ENCODE data around the gene SERPINA3.

SERPINA3 gene

DNA sequence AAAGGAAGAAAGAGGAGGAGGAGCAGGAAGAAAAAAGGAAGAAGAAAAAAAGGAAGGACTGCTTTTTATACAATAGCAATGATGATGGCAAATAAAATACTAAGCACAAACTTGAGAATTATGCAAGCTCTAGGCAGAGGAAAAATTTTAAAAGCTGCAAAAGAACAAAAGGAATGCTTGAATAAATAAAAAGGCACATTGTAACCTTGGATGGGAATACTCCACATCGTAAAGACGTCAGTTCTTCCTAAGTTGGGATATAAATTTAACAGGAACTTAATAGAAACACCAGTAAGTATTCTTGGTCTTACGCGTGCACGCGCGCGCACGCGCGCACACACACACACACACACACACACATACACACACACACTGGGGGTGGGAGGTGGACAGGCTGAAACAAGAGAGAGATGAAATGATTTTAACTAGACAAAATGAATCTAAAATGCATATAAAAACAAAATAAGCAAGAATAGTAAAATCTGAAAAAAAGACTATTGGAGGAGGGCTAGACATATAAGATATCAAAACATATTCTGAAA is 43.0 kb downstream of the SERPINA3 start:
- DNase-seq (ENCODE audit: low read depth): no peak

DNA sequence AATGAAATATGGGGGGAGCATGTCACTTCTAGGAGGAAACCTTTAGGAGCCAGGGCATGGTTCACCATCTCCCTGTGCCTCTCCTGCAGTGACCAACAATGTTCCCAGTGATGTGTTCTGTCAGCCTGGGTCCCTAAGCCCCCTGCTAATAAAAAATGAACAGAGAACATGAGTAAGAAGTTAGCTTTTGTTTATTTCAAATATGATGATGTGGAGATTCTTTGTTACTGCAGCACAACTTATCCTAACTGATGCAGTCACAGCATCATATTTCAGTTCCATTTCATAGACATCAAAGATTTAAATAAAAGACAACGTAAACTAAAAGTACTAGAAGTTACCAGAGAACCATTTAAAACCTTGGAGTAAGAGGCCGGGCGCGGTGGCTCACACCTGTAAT is 43.9 kb downstream of the SERPINA3 start:
- no peak for DNase-seq (ENCODE audit: low read depth)

DNA sequence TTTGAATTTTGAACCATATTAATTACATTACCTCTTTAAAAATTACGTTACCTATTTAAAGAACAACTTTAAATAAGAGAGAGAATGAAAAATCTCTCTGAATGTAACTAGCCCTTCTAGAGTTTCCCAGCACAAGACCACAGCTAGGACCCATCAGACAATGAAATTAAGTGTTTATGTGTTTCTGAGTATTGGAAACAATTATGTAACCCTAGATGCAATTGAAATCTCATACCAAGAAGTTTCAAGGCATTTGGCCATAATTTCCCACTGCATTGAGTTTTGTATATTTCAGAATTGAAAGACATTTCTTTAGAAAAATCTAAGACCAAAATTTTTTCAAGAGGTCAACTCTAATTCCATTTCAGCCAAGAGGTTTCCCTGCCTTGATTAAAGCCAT is 47.1 kb downstream of the SERPINA3 start:
- DNase-seq (ENCODE audit: low read depth): no peak

DNA sequence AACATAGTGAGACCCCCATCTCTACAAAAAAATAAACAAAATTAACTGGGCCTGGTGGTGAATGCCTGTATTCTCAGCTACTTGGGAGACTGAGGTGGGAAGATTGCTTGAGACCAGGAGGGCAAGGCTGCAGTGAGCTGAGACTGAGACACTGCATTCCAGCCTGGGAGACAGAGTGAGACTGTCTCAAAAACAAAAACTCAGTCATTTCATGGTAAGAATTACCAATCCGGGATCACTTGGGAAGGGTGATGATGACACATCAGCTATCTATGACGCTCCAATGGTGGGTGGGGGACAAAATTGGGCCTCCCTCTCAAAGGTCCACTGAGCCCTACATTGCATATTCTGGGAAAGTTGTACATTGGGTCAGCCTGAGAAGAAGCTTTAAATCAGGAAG is 47.7 kb downstream of the SERPINA3 start:
- no peak for DNase-seq (ENCODE audit: low read depth)

DNA sequence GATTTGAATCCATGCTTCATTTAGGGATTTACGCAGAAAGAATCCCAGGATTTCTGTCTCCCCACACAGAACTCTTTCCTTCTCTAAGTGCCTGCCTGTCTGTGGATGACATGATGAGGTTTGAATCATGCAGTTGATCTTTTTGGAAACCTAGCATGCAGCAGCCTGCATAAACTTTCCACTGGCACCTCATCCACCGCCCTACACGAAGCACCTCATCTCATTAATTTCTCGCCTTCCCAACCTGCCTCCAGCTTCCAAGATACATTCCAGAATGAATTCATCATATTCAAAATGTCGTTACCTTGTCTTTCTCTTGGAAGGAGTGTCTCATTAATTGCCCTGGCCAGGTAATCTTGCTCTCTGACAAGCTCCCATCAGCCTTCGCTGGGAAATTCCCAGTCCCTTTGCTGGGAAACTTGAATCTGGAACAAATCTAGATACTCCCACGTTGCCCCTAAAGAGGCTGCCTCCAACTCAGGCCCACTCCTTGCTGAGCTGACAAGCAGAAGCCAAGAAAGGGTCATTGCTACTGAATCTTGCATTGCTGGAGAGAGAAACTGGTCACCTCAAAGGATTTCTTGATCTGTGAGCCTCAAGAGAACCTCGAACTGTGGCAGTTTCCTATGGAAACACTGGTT is 48.2 kb downstream of the SERPINA3 start:
- no peak for DNase-seq (ENCODE audit: low read depth)

DNA sequence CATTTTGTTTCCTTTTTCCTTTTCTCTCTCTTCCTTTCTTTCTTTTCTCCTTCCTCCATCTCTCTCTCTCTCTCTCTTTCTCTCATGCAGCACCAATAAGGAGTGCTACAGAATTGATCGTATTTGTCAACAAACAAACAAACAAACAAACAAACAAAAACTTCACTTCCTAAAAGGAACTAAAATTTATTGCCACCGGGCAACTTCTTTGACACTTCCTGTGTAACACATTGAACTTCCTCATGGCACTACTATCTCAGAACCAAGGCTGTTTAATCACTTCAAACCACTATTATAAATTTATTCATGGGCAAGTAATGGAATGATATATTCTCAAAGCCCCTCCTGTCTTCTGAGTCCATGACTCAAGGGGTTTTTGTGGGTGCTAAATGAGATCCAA is 51.3 kb downstream of the SERPINA3 start:
- DNase-seq (ENCODE audit: low read depth): no peak

DNA sequence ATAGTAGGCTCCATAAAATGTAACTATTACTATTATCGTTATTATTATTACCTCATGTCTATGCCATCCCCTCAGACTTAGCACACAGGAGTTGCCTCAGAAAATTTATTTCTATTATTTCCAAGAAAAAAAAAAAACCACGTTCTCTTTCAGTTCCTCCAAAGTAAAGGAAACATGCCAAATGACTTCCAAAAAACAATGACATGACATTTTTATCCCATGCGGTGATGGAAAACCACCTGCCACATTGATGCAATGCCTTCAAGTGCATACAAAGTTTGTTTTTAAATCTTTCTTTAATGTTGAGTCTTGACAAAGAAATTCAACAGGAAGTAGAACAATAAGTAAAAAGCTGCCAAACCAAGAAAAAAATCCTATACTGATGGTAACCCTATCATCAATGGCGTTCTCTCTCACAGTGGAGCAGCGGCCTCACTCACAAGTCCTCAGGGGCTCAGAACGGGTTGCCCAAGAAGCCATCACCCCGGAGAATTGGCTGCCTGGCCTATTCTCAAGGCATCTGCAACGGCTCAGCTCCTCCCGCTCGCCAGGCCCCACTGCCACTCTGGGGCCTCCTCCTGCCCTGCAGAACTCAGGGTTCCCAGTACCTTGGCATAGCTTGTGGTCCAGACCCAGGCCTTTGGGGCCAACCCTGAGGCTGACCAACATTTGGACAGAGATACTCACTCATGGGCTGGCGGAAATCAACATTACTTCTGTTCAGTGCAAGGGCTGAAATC is 51.9 kb downstream of the SERPINA3 start:
- DNase-seq (ENCODE audit: low read depth): no peak

DNA sequence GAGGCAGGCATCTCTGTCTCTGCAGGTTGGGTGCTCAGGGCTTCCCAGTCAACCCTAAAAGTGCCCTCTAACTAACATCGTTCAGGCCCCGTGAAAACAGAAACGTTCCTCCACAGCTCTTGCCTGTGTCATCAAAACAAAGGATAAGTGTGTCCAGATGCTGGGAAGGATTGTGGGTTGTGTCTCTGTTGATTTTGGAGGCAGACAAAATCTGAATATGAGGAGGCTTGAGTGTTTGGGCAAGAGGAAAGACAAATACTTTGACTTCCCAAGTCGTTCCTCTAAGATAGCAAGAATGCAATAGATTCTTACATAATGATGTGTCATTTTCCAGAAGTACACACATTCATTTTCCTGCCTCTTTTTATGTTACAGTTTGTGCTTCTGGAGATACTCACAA is 52.9 kb downstream of the SERPINA3 start:
- DNase-seq (ENCODE audit: low read depth): peak; percentile 96

DNA sequence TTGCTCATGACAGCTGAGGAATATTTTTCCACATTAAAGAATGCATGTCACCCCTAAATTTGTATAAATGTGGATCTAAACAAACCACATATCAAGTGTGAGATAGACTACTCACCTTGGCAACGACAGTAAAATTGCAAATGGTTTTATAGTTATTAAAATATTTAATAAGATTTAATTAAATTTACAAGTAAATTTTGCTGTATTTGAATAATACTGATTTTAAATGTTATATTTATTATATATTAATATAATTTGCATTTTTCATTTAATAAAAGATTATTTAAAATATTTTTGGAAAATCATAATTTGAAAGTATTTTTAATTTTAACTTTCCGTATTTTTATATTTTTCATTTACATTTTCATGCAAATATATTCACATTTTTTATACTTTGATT is 53.4 kb downstream of the SERPINA3 start:
- DNase-seq (ENCODE audit: low read depth): no peak

DNA sequence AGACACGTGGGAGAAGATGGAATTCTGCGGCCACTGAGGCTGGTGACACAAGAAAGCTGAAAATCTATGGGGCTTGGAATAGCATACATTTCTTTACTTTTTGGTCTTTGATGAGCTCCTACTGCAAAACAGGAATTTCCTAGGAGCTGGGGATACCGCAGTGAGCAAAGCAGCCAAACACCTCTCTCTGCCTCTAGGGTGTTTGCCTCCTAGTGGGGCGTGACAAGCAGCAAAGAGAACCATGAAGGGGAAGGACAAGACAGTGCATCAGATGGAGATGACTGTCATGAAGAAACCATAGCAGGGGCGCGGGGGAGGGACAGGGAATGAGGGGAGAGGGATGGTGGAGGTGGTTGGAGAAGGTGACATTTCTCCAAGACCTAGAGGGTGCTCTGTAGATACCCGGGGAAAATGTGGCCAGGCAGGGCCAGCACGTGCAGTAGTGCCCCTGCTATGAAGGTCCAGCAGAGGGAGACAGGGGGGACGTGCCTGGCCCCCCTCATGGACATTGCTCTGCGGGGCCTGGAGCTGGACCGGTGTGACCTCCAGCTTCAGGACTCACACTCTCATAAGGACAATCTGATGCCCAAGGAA is 58.6 kb downstream of the SERPINA3 start:
- no peak for DNase-seq (ENCODE audit: low read depth)

DNA sequence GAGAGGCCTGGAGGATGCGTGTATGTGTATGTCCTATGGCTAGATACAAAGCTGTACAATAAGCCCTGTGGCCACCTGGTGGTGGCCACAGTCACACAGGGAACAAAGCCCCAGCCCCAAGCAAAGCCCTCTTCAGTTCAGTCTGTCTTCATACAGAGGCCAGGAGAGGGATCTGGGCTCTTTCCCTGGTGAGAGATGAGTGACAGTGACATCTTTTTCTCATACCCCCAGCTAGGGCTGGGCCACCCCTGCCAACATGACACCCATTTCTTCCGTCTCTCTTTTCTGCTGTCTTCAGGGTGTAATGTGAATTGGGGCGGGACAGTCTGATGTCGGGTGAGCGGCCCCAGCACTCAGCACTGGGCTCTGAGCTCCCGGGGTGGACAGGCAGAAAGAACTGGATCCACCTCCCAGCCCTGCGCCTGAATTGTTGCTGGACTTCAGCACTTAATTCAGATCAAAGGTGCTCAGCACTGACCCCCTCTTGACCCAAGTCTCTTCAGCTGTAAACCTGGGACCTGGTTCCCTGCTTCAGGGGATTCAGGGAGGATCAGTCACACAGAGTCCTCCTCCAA is 59.8 kb downstream of the SERPINA3 start:
- no peak for DNase-seq (ENCODE audit: low read depth)

DNA sequence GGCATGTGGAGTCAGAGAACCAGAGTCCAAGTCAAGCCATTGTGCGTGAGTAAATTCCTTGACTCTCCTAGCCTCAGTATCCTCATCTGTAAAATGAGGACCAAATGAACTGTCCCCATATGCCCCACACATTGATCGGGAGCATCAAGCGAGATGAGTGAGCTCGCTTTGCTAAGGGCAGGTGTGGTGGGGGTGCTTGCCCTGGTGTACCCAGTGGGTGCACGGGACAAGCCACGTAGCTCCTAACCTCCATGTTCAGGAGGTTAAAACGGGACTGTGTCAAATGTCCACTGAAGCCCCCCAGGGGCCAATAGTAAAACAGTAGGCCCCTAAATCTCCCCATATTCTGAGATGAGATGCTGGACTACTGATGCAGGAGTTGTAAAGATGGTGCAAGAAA is 60.9 kb downstream of the SERPINA3 start:
- DNase-seq (ENCODE audit: low read depth): no peak
